ENCODE data around the gene FANCL.

GRCh38 chr2:58266211-58266610 is 25.1 kb upstream of the FANCL start:
- TF ChIP-seq EZH2 (IDR thresholded peaks at IDR 0.05; ENCODE audit: borderline replicate concordance, low read length): no peak
- TF ChIP-seq CTCF (conservative IDR thresholded peaks at IDR 0.05 in 1 of 2, IDR thresholded peaks at IDR 0.05 in 1 of 2; ENCODE audit: extremely low read depth in 1 of 2, insufficient read depth in 1 of 2, low read depth in 1 of 2, low read length in 2 of 2): no peak
